Liver (tissue), 9 donors: ENCODE data around the gene ITCH. TPM values are rescaled to one million over a fixed set of nuclear protein-coding genes. Genes with fewer than 3 reads are reported as not detected.

Experiments
- DNase-seq: peaks from one replicate; pipeline ENCODE4 v3.0.0-alpha.2; 2017; ENCODE audit warnings: low spot score
- H3K27ac ChIP-seq, 2 donors: one replicate each; pipeline ENCODE4 v1.7.0; 2013; ENCODE audit warnings: inconsistent platforms in 2 of 2, low read length in 2 of 2, control low read depth in 1 of 2, low read depth in 1 of 2, mild to moderate bottlenecking in 1 of 2
- H3K27me3 ChIP-seq, 4 donors: one replicate each; pipeline versions ENCODE4 v1.6.1 to v1.7.0; 2013; ENCODE audit warnings: low read length in 3 of 4, inconsistent platforms in 1 of 4, mild to moderate bottlenecking in 1 of 4, moderate library complexity in 1 of 4; ENCODE audit not compliant: control insufficient read depth in 4 of 4, insufficient read depth in 4 of 4
- H3K36me3 ChIP-seq, 4 donors: one replicate each; pipeline versions ENCODE4 v1.6.1 to v1.7.0; 2013; ENCODE audit warnings: low read length in 3 of 4, mild to moderate bottlenecking in 3 of 4, low read depth in 1 of 4, moderate library complexity in 1 of 4; ENCODE audit not compliant: control insufficient read depth in 4 of 4, insufficient read depth in 3 of 4
- H3K4me1 ChIP-seq, 4 donors: one replicate each; pipeline versions ENCODE4 v1.6.1 to v1.7.0; 2013; ENCODE audit warnings: low read length in 3 of 4, mild to moderate bottlenecking in 3 of 4, moderate library complexity in 1 of 4; ENCODE audit not compliant: control insufficient read depth in 4 of 4, insufficient read depth in 4 of 4
- H3K4me3 ChIP-seq, 3 donors: one replicate each; pipeline versions ENCODE4 v1.6.1 to v1.7.0; 2013; ENCODE audit warnings: low read length in 3 of 3, control low read depth in 1 of 3, low read depth in 1 of 3, mild to moderate bottlenecking in 1 of 3
- H3K9ac ChIP-seq, 2 donors: one replicate each; pipeline ENCODE4 v1.7.0; 2013; ENCODE audit warnings: low read length in 2 of 2, mild to moderate bottlenecking in 2 of 2, moderate library complexity in 2 of 2, control low read depth in 1 of 2, low read depth in 1 of 2
- H3K9me3 ChIP-seq, 4 donors: one replicate each; pipeline versions ENCODE4 v1.6.1 to v1.7.0; 2013; ENCODE audit warnings: low read length in 3 of 4; ENCODE audit not compliant: control insufficient read depth in 4 of 4
- CTCF ChIP-seq: fragments of 150-350 bp; IDR thresholded peaks from 2 replicates; pipeline ENCODE4 v1.5.1; 2017; ENCODE audit warnings: improper control_type of control experiment, low read depth, low read length; ENCODE audit not compliant: missing input control
- EGR1 ChIP-seq, 2 donors: IDR thresholded peaks; 2 replicates each; pipeline ENCODE4 v1.6.1; 2016 to 2018; ENCODE audit warnings: antibody characterized with exemption in 2 of 2, low read depth in 2 of 2
- FOXA1 ChIP-seq: IDR thresholded peaks from 2 replicates; pipeline ENCODE4 v1.6.1; 2016; ENCODE audit warnings: antibody characterized with exemption
- FOXA2 ChIP-seq: IDR thresholded peaks from 2 replicates; pipeline ENCODE4 v1.6.1; 2016; ENCODE audit warnings: antibody characterized with exemption
- GABPA ChIP-seq, 2 donors: IDR thresholded peaks in 1 of 2; conservative IDR thresholded peaks in 1 of 2; 2 replicates each; pipeline ENCODE4 v1.6.1; 2016; ENCODE audit warnings: antibody characterized with exemption in 2 of 2, mild to moderate bottlenecking in 1 of 2, moderate library complexity in 1 of 2
- HNF4A ChIP-seq, 2 donors: conservative IDR thresholded peaks; 2 replicates each; pipeline ENCODE4 v1.6.1; 2016; ENCODE audit warnings: antibody characterized with exemption in 2 of 2, mild to moderate bottlenecking in 2 of 2
- HNF4G ChIP-seq: IDR thresholded peaks from 2 replicates; pipeline ENCODE4 v1.6.1; 2016; ENCODE audit warnings: antibody characterized with exemption
- JUND ChIP-seq, 2 donors: IDR thresholded peaks; 2 replicates each; pipeline ENCODE4 v1.6.1; 2016; ENCODE audit warnings: antibody characterized with exemption in 2 of 2
- MAX ChIP-seq: IDR thresholded peaks from 2 replicates; pipeline ENCODE4 v1.6.1; 2016; ENCODE audit warnings: antibody characterized with exemption
- NR2F2 ChIP-seq: IDR thresholded peaks from 2 replicates; pipeline ENCODE4 v1.6.1; 2016; ENCODE audit warnings: antibody characterized with exemption
- RAD21 ChIP-seq, 2 donors: IDR thresholded peaks; 2 replicates each; pipeline ENCODE4 v1.6.1; 2016; ENCODE audit warnings: antibody characterized with exemption in 2 of 2, mild to moderate bottlenecking in 2 of 2
- RXRA ChIP-seq, 2 donors: IDR thresholded peaks; 2 replicates each; pipeline ENCODE4 v1.6.1; 2017 to 2018; ENCODE audit warnings: antibody characterized with exemption in 2 of 2, mild to moderate bottlenecking in 1 of 2
- SP1 ChIP-seq: IDR thresholded peaks from 2 replicates; pipeline ENCODE4 v1.6.1; 2018; ENCODE audit warnings: antibody characterized with exemption, mild to moderate bottlenecking
- TAF1 ChIP-seq: conservative IDR thresholded peaks from 2 replicates; pipeline ENCODE4 v1.6.1; 2016; ENCODE audit warnings: antibody characterized with exemption, mild to moderate bottlenecking
- YY1 ChIP-seq: IDR thresholded peaks from 2 replicates; pipeline ENCODE4 v1.6.1; 2016; ENCODE audit warnings: antibody characterized with exemption, mild to moderate bottlenecking
- ZBTB33 ChIP-seq: IDR thresholded peaks from 2 replicates; pipeline ENCODE4 v1.6.1; 2016; ENCODE audit warnings: antibody characterized with exemption
- WGBS: extraction: QIAGEN DNeasy Blood & Tissue Kit; methylation state at CpG from one replicate; pipeline ENCODE4 v1.1.7; 2013; 5-methylcytosine and 5-hydroxymethylcytosine counted together
- polyA plus RNA-seq, 2 donors: library from polyadenylated mRNA; stranded (reverse) in 1 of 2; unstranded in 1 of 2; fragments of 200-250 nt in 1 of 2; fragments of >200 nt in 1 of 2; fragmentation: Nextera tagmentation in 1 of 2; extraction: Ambion mirVana in 1 of 2; gene quantifications; one replicate each; pipeline versions ENCODE4 v1.2.1 to v1.2.3, GENCODE V29; 2013 to 2015
- total RNA-seq, 2 donors: library from RNA; depleted of rRNA; stranded (reverse); fragments of >200 nt; gene quantifications; one replicate each; pipeline ENCODE4 v1.2.3, GENCODE V29; 2014
- TF ChIP-seq, protein P1 (sequence below): IDR thresholded peaks from 2 replicates; pipeline ENCODE4 v1.6.1; 2016; ENCODE audit warnings: antibody characterized with exemption, mild to moderate bottlenecking
- TF ChIP-seq, protein P2 (sequence below): IDR thresholded peaks from 2 replicates; pipeline ENCODE4 v1.6.1; 2016; ENCODE audit warnings: antibody characterized with exemption
- donor health status: healthy.
- donor health status: healthy.
- donor health status: healthy.
- donor health status: healthy.
- donor health status: healthy.

The ITCH gene
- total and polyA plus RNA-seq, 4 donors = 14.3 to 85.3 (median 25.8) TPM

DNA sequence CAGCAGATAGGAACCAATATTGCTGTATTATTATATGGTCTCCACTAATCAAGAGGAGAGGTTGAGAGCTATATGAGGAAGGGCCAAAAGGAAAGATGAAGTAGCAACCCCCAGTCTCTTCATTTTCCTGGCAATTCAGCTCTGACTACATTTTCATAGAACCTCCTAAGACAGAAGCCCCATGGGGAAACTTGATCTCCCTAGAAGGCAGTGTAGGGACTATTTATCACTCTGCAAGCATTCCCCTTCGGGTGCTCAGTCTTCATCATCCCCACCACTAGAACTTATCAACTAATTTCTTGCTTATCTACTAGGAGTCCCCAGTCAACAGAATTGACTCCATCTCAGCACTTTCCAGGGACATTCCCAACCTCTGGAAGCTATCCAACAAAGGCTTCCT, 25.5 kb upstream of the ITCH start:
- Histone ChIP-seq H3K9me3 (no peaks in the 10 kb centered on the region), H3K9ac (no peak overlapping the region), H3K4me1 (peaks cover 0 to 6% (median 2%) of the 10 kb centered on the region in 4 donors), H3K36me3 (no peaks in the 10 kb centered on the region), H3K27ac (no peak overlapping the region), H3K27me3 (no peaks in the 10 kb centered on the region), H3K4me3 (no peak overlapping the region)
- TF ChIP-seq MAX (no peak), GABPA (IDR thresholded peaks at IDR 0.05 in 1 of 2, conservative IDR thresholded peaks at IDR 0.05 in 1 of 2) (no peak), HNF4G (no peak), ZBTB33 (no peak), YY1 (no peak), TAF1 (no peak), FOXA1 (no peak), EGR1 (IDR thresholded peaks at IDR 0.05; ENCODE audit: low read depth in 2 of 2) (no peak), JUND (IDR thresholded peaks at IDR 0.05) (no peak), FOXA2 (no peak), NR2F2 (no peak), CTCF (no peak), SP1 (no peak), HNF4A (conservative IDR thresholded peaks at IDR 0.05) (no peak), RXRA (IDR thresholded peaks at IDR 0.05) (no peak)
- TF ChIP-seq, protein P1, sequence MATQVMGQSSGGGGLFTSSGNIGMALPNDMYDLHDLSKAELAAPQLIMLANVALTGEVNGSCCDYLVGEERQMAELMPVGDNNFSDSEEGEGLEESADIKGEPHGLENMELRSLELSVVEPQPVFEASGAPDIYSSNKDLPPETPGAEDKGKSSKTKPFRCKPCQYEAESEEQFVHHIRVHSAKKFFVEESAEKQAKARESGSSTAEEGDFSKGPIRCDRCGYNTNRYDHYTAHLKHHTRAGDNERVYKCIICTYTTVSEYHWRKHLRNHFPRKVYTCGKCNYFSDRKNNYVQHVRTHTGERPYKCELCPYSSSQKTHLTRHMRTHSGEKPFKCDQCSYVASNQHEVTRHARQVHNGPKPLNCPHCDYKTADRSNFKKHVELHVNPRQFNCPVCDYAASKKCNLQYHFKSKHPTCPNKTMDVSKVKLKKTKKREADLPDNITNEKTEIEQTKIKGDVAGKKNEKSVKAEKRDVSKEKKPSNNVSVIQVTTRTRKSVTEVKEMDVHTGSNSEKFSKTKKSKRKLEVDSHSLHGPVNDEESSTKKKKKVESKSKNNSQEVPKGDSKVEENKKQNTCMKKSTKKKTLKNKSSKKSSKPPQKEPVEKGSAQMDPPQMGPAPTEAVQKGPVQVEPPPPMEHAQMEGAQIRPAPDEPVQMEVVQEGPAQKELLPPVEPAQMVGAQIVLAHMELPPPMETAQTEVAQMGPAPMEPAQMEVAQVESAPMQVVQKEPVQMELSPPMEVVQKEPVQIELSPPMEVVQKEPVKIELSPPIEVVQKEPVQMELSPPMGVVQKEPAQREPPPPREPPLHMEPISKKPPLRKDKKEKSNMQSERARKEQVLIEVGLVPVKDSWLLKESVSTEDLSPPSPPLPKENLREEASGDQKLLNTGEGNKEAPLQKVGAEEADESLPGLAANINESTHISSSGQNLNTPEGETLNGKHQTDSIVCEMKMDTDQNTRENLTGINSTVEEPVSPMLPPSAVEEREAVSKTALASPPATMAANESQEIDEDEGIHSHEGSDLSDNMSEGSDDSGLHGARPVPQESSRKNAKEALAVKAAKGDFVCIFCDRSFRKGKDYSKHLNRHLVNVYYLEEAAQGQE = no peak
- DNase-seq = no peak
- WGBS = 66% methylated on average over 1 of the region's 1 CpG

GRCh38 chr20:34337982-34338726, 24.9 kb upstream of the ITCH start:
- no peaks in the 10 kb centered on the region for H3K27me3 ChIP-seq
- peaks cover 0 to 6% (median 2%) of the 10 kb centered on the region in 4 donors for H3K4me1 ChIP-seq
- H3K4me3 ChIP-seq = no peak overlapping the region
- 88% methylated on average over 15 of the region's 15 CpGs for WGBS
- no peaks in the 10 kb centered on the region for H3K9me3 ChIP-seq
- H3K36me3 ChIP-seq = no peaks in the 10 kb centered on the region
- no peak for DNase-seq
- H3K9ac ChIP-seq = no peak overlapping the region
- no peak overlapping the region for H3K27ac ChIP-seq
- TF ChIP-seq, protein P1 = no peak
- TF ChIP-seq JUND (IDR thresholded peaks at IDR 0.05) (no peak), FOXA2 (no peak), RAD21 (IDR thresholded peaks at IDR 0.05) (no peak), RXRA (IDR thresholded peaks at IDR 0.05) (no peak), SP1 (no peak), TAF1 (no peak), HNF4G (no peak), EGR1 (IDR thresholded peaks at IDR 0.05; ENCODE audit: low read depth in 2 of 2) (no peak)
- TF ChIP-seq, protein P2, sequence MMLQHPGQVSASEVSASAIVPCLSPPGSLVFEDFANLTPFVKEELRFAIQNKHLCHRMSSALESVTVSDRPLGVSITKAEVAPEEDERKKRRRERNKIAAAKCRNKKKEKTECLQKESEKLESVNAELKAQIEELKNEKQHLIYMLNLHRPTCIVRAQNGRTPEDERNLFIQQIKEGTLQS = no peak
